GM19035 (cell line): ENCODE results near the gene DAP.

Source experiments
- ATAC-seq: cut with Tn5 transposase; IDR thresholded peaks from one replicate; pipeline ENCODE4 v1.9.1; 2021; ENCODE audit not compliant: unreplicated experiment

Gene DAP

DNA sequence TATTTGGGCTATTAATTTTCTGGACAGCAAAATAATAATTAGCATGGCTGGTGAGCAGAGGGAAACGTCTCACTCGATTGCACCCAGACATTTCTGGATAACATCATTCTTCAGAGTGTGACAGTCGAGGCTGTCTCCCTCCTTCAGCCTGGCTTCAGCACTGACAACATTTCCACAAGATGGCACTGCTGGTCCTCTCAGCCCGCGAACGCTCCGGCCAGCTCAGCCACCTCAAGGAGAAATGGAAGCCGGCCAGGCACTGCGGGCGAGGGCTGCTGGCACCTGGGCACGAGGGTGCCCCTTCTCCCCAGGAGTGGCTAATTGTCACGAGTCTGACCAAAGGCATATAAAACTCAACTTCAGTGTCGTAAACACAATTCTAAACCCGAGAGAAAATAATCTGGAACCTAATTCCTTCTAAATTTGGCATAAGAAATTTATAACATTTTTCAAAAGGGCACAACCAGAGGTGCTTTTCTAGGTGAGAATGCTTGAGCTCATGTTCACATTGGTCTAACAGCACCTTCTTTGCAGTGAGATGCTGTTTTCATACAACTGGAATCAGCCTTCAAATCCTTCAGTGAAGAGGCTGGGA lies 65.9 kb downstream of the DAP start:
- peak; percentile 60 for ATAC-seq

DNA sequence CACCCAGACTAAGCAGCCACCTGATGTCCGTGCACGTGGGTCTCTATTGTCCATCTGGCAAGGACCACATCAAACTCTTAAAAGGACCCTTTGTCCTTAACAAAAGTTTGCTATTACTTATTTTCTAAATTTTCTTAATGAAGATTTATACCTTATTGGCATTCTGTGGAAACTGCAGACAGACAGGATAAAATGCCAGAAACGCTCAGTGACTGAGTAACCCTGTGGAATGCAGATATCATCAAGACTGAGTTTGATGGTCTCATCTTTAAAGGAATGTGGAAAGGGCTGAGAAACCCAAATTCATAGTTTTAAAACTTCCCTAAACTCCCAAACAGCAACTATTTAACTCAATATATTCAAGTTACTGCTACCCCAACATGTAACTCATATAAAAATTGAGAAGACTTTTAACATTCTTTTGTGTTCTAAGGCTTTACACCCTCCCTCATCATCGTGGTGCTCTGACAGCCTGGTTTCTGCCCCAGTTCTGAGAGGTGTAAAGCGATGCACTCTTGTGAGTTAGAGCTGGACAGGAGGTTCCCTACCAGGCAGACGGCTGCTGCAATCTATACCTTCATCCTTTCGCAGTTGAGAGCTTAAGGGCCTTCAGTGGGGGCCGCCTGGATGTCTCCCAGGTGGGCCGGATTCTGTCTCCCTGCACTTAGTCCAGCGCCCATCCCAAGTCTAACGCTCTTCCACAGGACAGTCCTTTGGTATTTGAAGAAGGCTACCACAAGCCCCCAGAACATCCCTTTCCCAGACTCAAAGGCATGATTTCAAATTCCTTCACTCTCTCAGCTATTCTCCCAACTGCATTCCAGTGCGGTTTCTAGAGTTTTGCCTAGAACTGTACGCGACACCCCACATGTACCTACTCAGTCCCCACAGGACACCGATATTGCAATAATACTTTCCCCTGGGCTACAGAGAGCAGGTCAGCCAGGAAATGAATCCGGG lies 68.9 kb downstream of the DAP start:
- no peak for ATAC-seq

DNA sequence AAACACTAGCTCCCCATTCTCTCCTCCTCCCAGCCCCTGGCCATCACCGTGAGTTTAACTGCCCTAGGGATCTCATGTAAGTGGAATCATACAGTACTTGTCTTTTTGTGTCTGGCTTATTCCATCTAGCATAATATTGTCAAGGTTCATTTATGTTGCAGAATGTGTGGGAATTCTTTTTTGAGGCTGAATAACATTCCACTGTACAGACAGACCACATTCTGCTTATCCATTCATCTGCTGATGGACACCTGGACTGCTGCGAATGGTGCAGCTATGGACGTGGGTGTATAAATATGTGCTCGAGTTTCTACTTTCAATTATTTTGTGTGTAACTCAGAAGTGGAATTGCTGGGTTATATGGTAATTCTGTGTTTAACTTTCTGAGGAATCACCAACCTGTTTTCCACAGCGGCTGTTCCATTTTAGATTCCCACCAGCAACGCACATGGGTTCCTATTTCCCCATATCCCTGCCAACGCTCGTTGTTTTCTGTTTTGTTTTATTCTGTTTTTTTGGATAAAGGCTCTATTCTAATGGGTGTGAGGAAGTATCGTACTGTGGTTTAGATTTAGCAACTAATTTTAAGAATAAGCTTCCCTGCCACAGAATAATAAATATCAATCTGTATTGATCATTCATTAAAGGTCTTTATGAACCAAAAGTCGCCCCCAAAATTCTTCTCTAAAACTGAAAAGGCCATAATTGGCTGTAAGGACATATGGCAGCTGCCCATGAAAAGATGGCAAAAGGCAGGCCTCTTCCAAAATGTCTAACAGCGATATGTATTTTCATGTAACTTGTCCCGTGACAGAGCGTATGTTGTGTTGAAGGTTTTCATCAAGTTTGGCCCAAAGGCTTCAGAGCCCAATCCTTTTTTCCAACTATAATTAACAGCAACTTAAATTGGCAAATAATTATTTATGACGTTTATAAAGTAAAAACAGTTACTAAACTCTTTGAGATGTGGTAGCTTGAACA lies 70.3 kb downstream of the DAP start:
- ATAC-seq = no peak

DNA sequence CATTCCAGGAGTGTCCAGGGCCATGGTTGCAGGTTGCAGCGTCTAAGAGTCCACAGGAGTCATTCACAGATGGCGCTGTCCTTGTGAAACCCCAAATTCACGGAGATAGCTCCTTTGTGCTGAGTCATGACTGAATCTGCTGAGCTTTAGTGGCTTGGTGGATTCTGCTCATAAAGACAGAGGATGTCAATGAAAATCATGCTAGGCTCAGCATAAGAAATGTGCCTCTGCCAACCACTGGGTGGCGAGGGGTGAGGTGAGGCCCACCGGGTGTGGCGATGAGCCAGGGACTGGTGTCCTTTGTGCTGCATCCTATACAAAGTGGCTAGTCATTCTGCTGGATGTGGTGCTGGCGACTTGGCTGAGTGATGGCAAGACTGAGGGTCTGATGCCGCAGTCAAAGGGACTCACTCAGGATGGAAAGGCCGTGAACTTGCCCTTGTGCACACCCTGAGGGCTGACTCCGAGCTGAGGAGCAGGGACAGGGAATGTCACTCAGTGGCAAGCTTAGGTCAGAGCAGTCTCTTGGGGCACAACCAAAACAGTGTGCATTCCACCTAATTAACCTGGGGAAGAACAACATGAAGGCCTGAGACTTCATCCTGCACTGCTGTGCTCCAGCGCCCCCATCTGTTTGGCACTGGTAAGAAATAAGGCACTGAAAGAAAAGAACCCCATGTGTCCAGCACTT lies 71.5 kb downstream of the DAP start:
- no peak for ATAC-seq

DNA sequence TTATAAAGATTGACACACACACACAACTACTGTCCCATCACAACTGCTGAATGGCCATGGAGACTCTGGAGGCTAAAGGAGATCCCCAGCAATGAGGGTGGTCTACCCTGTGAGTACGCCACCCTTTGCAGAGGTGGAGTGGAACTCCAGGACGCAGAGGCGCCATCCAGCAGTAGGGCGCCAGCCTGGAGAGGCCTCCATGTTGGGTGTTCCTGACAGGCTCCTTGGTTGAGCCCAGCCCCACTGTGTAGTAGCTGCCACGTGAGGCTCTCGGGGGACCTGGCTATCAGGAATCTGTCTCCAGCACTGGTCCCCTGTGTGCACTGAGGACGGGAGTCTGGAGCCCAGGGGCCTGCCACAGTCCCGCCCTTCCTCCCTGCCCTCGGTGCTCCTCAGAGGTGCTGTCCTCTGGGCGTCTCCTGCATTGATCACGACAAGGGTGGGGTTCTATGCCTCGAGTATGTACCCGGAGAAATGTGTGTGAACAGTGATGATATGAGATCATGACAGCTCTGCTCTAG lies 72.3 kb downstream of the DAP start:
- ATAC-seq = no peak

DNA sequence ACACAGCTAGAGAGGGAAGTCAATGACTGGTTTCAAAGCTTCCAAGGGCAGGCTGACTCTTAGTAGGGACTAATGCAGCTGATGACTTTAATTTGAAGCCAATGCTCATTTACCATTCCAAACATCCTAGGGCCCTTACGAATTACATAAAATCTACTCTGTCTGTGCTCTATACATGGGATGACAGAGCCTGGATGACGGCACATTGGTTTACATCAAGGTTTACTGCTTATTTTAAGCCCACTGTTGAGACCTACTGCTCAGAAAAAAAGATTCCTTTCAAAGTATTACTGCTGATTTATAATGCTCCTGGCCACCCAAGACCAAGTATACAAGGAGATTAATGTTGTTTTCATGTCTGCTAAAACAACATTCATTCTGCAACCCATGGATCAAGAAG lies 74.1 kb downstream of the DAP start:
- no peak for ATAC-seq

DNA sequence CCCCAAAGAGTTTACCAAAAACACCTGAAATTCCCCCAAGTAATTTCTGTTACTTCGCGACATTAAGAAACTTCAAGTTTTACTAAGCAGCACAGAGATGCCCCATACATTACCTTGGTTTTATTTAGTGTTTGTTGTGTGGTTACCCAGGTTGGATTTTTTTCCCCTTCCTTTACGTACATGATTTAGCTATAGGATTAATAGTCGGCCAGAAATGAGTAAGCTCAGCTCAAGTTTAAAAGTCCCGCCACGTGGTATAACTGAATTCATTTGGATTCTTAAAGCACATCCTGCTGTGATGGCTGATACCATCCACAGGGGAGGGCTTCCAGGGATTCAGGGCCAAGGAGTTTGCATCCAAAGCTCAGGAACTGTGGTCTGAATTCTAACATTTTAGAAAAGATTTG lies 75.9 kb downstream of the DAP start:
- ATAC-seq = peak; percentile 77

DNA sequence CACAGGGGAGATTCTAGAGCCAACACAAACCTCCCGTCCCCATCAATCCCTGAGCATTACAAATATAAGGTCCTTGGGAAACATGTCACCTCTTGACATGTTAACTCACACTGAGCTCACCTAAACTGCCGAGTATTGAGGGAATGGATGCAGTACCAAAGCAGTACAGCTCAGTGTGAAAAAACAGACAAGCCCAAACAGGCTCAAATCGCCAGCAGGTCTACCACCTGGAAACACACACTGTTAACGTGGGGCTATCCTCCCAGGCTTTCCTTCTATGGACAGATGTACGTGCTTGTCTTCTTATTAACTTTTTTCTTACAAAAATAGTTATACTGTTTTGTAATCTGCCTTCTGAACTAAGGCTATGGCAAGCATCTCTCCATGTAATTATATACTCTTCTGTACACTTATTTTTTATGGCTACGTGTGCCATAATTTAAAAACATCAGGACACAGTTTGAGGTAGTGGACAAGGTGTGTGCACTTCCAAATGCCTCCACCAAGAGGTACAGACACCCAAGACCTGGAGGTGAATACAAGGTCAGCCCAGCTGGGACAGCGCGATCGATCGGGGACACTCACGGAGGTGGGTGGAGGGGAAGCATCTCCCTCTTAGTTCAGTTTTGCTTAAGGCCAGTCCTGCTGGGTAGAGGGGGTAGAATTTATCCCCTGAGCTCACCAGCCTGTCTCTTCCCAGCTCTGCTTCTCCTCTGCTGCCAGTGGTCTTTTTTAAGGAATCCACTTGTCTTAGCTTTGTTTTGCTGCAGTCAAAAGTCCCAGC lies 76.5 kb downstream of the DAP start:
- ATAC-seq = peak; percentile 76

DNA sequence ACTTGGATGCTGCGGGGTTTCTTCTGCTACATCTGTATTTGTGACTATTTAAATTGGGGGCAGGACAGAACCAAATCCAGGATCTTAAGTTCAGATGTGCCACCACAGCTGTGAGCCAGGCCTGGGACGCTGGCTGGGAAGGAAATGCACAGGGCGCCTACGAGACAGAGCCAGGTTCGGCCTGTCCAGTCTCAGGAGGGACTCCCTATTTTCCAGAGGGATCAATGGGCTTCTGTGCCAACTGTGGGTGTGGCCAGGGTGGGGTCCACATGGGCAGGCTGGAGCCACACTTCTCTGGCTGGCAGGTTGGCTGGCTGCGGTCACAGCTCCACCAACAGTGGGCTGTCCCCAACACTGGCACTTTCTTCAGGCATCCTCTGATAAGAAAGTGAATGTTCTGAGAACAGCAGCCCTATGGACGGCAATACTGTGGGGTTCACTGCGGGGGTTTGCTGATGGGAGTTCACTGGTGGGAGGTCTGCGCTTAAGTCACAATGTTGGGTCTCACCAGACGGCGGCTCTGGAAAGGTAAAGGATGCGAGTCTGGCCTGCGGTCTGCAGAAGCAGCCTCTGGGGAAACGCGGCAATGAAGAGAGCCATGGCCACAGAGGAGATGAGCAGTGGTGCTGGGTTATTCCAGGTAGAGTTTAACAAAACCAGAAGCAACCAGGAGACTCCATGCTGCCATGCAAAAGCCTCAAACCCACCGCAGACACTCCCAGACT lies 78.1 kb downstream of the DAP start:
- ATAC-seq = no peak

DNA sequence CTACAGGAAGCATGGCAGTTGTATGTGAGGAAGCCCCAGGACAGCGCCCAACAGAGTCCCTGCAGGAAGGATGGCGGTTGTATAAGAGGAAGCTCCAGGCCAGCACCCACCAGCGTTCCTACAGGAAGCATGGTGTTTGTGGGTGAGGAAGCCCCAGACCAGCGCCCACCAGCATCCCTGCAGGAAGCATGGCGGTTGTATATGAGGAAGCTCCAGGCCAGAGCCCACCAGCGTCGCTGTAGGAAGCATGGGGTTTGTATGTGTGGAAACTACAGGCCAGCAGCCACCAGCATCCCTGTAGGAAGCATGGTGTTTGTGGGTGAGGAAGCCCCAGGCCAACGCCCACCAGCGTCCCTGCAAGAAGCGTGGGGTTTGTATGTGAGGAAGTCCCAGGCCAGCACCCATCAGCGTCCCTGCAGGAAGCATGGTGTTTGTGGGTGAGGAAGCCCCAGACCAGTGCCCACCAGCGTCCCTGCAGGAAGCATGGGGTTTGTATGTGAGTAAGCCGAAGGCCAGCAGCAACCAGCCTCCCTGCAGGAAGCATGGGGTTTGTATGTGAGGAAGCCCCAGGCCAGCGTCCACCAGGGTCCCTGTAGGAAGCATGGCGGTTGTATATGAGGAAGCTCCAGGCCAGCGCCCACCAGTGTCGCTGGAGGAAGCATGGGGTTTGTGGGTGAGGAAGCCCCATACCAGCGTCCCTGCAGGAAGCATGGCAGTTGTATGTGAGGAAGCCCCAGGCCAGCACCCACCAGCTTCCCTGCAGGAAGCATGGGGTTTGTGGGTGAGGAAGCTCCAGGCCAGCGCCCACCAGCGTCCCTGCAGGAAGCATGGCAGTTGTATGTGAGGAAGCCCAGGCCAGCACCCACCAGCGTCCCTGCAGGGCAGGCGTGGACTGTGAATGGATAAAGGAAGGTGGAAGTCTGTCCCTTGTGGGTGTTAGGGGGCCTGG lies 79.0 kb downstream of the DAP start:
- ATAC-seq = no peak

DNA sequence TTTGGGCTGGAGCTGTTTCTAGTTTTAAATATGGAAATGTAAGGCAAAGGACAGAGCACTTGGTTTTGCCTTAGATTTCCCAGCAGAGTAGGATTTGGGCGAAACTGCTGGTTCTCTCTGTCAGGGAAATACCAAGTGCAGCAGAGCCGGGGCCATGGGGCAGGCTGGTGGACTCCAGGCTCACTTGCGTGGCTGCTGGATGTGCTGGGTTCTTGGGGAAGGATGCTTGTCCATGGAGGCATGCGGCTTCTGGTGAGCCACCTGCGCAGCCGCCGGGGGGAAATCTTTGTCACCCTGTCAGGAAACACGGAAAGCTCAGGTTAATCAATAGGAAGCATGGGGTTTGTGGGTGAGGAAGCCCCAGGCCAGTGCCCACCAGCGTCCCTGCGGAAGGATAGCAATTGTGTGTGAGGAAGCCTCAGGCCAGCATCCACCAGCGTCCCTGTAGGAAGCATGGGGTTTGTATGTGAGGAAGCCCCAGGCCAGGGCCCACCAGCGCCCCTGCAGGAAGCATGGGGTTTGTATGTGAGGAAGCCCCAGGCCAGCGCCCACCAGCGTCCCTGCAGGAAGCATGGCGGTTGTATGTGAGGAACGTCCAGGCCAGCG lies 80.1 kb downstream of the DAP start:
- ATAC-seq = no peak

DNA sequence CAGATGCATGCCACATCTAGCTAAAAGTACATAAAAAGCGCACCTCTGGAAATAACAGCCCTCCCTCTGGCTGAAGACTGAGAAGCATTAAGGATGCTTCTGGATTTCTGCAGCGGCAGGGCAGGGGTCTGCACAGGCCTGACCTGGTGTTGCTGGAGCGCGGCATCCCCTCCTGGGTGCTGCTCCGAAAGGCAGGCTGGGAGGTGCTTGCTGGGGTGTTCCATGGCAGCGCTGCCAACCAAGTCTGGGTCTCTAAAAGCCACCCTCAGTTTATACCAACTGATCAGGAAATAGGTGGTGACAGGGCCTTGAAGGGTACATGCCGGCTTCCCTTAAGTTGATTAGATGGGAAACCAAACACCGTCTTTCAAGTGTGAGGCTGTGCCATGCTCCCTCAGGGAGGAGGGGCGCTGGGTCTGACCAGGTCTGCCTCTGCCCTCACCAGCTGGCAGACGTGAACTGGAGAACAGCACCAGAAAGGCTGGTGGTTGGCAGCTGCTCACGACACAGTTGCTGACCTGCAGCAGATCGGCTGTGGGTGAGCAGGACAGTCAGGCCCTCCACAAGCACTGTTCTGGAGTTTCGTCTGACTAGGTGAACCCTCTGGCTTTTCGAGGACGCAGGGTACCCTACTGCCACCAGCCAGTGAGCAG lies 81.6 kb downstream of the DAP start:
- no peak for ATAC-seq

DNA sequence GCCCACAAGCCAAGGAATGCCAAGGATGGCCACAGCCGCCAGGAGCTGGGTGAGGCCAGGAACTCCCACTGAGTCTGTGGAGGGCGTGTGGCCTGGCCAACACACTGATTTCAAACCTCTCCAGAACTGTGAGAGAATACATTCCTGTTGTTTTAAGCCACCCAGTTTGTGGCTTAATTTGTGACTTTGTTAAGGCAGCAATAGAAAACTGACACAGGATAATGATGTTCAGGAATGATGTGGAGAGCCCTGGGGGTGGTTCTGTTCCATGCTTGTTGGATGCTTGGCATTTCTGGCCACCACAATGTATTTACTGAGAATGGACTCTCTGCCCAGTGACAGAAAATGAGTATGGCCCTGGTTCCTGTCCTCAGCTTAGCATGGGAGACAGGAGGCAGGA lies 82.8 kb downstream of the DAP start:
- no peak for ATAC-seq

DNA sequence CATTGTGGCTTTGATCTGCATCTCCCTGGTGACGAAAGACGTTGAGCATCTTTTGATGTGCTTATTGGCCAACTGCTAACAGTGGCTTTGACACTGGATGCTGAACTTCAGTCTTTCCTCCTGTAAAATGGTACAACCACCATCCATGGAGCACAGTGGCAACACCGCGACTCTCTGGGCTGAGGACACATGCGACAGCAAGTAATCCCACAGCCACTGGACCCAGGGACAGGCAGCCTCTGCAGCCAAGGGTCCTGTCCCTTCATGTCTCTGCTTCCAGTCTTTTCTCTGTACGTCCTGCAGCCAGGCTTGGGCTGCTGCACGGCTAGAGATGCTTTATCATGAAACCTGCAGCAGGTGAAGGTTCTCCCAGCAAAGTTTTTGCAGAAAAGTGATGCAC lies 83.5 kb downstream of the DAP start:
- ATAC-seq = no peak

DNA sequence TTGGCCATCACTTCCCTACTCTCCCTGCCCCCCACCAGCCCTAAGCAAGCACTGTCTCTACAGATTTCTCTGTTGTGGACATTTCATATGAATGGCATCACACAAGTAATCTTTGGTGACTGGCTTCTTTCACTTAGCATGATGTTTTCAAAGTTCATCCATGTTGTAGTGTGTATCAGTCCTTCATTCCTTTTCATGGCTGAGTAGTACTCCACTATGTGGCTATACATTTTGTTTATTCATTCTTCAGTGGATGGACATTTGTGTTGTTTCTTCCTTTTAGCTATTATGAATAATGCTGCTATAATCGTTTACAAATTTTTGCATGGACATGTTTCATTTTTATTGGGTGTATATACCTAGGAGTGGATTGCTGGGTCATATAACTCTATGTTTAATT lies 84.1 kb downstream of the DAP start:
- no peak for ATAC-seq

DNA sequence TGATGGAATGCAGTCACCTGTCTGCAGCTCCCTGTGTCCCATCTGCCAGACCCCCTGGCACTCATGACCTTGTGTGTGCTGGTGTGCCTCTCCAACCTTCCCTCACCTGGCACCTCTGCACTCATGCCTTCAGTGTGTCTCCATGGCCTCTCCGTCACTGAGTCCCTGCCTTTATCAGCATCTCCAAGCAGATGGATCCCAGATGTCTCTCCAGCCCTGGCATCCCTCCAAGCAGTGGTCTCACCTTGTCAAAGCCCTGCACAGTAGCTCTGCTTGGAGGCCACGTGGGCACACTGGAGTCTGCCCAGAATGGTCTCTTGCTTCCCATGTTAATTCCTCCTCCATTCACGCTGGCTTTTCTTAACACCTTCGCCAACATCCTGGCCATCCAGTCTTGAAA lies 84.8 kb downstream of the DAP start:
- no peak for ATAC-seq

DNA sequence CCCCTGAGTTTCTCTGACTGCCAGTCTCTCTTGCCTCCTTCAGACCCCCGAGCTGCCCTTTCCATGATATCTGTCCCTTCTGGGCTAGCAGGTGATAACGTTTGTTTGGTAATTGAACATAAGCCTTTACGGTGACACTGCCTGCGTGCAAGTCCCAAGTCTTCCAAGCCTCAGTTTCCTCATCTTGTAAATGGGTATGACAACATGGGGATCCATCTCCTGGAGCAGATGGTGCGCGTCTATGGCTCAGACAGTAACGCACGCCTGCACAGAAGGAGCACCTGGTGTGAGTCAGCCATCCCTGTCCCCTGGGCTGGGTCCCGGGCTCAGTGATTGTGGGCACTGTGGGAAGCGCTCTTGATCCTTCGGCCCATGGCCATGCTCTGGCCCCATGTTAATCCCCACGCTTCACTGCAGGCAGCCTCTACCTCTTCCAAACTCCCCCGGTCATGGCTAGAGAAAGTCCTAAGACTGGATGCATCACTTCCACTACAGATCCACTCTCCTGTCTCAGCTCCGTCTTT lies 85.8 kb downstream of the DAP start:
- ATAC-seq = no peak
